ENCODE data around the gene CIB1. TPM values are rescaled to one million over a fixed set of nuclear protein-coding genes. Genes with fewer than 3 reads are reported as not detected.
A peak's percentile ranks its signal among the peaks of the same experiment; 100 is the strongest.

The CIB1 gene
- total RNA-seq, 4 donors from 2014 or later = 15.5 to 43.4 (median 30.7) TPM

GRCh38 chr15:90187257-90187868, 46.4 kb downstream of the CIB1 start:
- no peaks in the 10 kb centered on the region for H3K27me3 ChIP-seq
- TF ChIP-seq, protein P1, sequence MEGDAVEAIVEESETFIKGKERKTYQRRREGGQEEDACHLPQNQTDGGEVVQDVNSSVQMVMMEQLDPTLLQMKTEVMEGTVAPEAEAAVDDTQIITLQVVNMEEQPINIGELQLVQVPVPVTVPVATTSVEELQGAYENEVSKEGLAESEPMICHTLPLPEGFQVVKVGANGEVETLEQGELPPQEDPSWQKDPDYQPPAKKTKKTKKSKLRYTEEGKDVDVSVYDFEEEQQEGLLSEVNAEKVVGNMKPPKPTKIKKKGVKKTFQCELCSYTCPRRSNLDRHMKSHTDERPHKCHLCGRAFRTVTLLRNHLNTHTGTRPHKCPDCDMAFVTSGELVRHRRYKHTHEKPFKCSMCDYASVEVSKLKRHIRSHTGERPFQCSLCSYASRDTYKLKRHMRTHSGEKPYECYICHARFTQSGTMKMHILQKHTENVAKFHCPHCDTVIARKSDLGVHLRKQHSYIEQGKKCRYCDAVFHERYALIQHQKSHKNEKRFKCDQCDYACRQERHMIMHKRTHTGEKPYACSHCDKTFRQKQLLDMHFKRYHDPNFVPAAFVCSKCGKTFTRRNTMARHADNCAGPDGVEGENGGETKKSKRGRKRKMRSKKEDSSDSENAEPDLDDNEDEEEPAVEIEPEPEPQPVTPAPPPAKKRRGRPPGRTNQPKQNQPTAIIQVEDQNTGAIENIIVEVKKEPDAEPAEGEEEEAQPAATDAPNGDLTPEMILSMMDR (IDR thresholded peaks at IDR 0.05 in 4 of 5, conservative IDR thresholded peaks at IDR 0.05 in 1 of 5) = no peak
- TF ChIP-seq POLR2A (IDR thresholded peaks at IDR 0.05) = no peak
- H3K4me1 ChIP-seq = peaks cover 16 to 24% of the 10 kb centered on the region in 2 donors
- intact Hi-C loops (cut with DNase I; ENCODE audit: low total_unique reads) = no loop called here
- no peaks in the 10 kb centered on the region for H3K36me3 ChIP-seq
- H3K4me3 ChIP-seq = no peak overlapping the region
- ATAC-seq = no peak
- H3K9me3 ChIP-seq = no peaks in the 10 kb centered on the region
- DNase-seq = no peak
- in situ Hi-C loops (cut with MboI; ENCODE audit: low sequenced_read_pairs in 4 of 4) = no loop called here
- peak overlapping the region in 2 of 4 donors; percentile 6 to 46 for H3K27ac ChIP-seq

GRCh38 chr15:90184786-90185704, 48.7 kb downstream of the CIB1 start:
- peak; percentile 78 to 82 for ATAC-seq
- intact Hi-C loops (cut with DNase I; ENCODE audit: low total_unique reads) = no loop called here

GRCh38 chr15:90184119-90184785, 49.5 kb downstream of the CIB1 start:
- TF ChIP-seq, protein P1 (IDR thresholded peaks at IDR 0.05 in 4 of 5, conservative IDR thresholded peaks at IDR 0.05 in 1 of 5) = no peak
- TF ChIP-seq POLR2A (IDR thresholded peaks at IDR 0.05) = peak; percentile 27 to 41
- H3K4me3 ChIP-seq = peak overlapping the region; percentile 61 to 97 (median 81)
- no peaks in the 10 kb centered on the region for H3K36me3 ChIP-seq
- no peaks in the 10 kb centered on the region for H3K27me3 ChIP-seq
- H3K9me3 ChIP-seq = no peaks in the 10 kb centered on the region
- ATAC-seq = peak; percentile 91 to 92
- peak; percentile 82 to 91 for DNase-seq
- intact Hi-C loops (cut with DNase I; ENCODE audit: low total_unique reads) (no loop called here), in situ Hi-C loops (cut with MboI; ENCODE audit: low sequenced_read_pairs in 4 of 4) (no loop called here)
- peaks cover 7 to 8% of the 10 kb centered on the region in 2 donors for H3K4me1 ChIP-seq
- peak overlapping the region; percentile 85 to 96 (median 95) for H3K27ac ChIP-seq

More at GRCh38 chr15:90184786-90185704, 48.7 kb downstream of the CIB1 start:
- H3K27me3 ChIP-seq = no peaks in the 10 kb centered on the region
- peaks cover 7 to 8% of the 10 kb centered on the region in 2 donors for H3K4me1 ChIP-seq
- peak overlapping the region; percentile 85 to 96 (median 95) for H3K27ac ChIP-seq
- H3K4me3 ChIP-seq = peak overlapping the region; percentile 61 to 97 (median 81)
- H3K9me3 ChIP-seq = no peaks in the 10 kb centered on the region
- peak in 1 of 2 donors; percentile 37 for DNase-seq
- peak in 1 of 2 donors; percentile 49 for TF ChIP-seq POLR2A (IDR thresholded peaks at IDR 0.05)
- TF ChIP-seq, protein P1 (IDR thresholded peaks at IDR 0.05 in 4 of 5, conservative IDR thresholded peaks at IDR 0.05 in 1 of 5) = no peak
- in situ Hi-C loops (cut with MboI; ENCODE audit: low sequenced_read_pairs in 4 of 4) = no loop called here
- H3K36me3 ChIP-seq = no peaks in the 10 kb centered on the region

DNA sequence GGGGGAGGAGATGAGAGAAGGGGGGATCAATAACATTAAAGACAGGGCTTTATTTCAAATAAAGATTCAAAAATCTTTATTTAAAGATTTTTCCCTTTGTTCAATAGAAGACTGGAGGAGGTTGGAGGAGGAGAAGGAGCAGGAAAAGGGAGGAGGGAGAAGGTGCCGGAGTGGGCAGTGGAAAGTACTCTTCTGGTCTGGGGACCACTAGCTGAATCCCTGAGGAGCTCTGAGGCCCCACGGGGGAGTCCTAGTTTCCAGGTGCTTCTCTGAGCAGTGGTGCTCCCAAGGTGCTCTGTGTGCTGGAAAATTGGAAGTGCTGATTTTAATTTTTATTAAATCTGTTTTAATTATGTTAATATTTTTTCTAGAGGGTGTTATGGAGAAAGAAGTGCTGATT, 52.0 kb downstream of the CIB1 start:
- H3K27ac ChIP-seq = no peak overlapping the region
- ATAC-seq = no peak

More for the DNA sequence above, 52.0 kb downstream of the CIB1 start:
- TF ChIP-seq POLR2A (IDR thresholded peaks at IDR 0.05) = no peak
- TF ChIP-seq, protein P1 (IDR thresholded peaks at IDR 0.05 in 4 of 5, conservative IDR thresholded peaks at IDR 0.05 in 1 of 5) = no peak
- H3K4me3 ChIP-seq = no peak overlapping the region
- no peaks in the 10 kb centered on the region for H3K36me3 ChIP-seq
- no peaks in the 10 kb centered on the region for H3K9me3 ChIP-seq
- in situ Hi-C loops (cut with MboI; ENCODE audit: low sequenced_read_pairs in 4 of 4) (no loop called here), intact Hi-C loops (cut with DNase I; ENCODE audit: low total_unique reads) (no loop called here)
- no peak for DNase-seq
- peaks cover 7 to 8% of the 10 kb centered on the region in 2 donors for H3K4me1 ChIP-seq
- no peaks in the 10 kb centered on the region for H3K27me3 ChIP-seq

Other genes with a start within 250 kb of the CIB1 start
- gene ZNF710, start 232.6 kb downstream of the CIB1 start, total RNA-seq = 1 to 10 TPM; 2.6 to 5.4 (median 3.2) TPM
- 100 to 1,000 TPM; 349 to 547 (median 423) TPM for gene IDH2, start 131.5 kb downstream of the CIB1 start, total RNA-seq
- gene SEMA4B, start 32.6 kb downstream of the CIB1 start, total RNA-seq = 10 to 100 TPM in 1 of 4 donors, 1 to 10 TPM in 3; 2.1 to 12.1 (median 6.4) TPM
- gene GDPGP1, start 268 bp upstream of the CIB1 start, total RNA-seq = 1 to 10 TPM; 1.8 to 6.9 (median 4.3) TPM
- gene TTLL13, start 15.6 kb upstream of the CIB1 start, total RNA-seq = not detected
- gene NGRN, start 31.7 kb upstream of the CIB1 start, total RNA-seq = 100 to 1,000 TPM; 160 to 323 (median 274) TPM
- gene ZNF774, start 118.3 kb upstream of the CIB1 start, total RNA-seq = 10 to 100 TPM in 1 of 4 donors, 1 to 10 TPM in 3; 2.1 to 17.1 (median 5.4) TPM
- gene IQGAP1, start 154.3 kb upstream of the CIB1 start, total RNA-seq = 10 to 100 TPM; 39.1 to 92.7 (median 59.1) TPM

All from gastrocnemius medialis (tissue), 4 donors.